OCI-LY3 (cell line): ENCODE data around the gene EIF4G3.

ENCODE experiments used
- EZH2phosphoT487 ChIP-seq: fragments of 200-600 bp; shearing (Covaris generic); IDR thresholded peaks from 2 replicates; pipeline ENCODE4 v1.6.1; 2018; ENCODE audit warnings: antibody characterized with exemption, mixed run types, low read depth
- TF ChIP-seq, protein P1 (sequence below): fragments of 200-600, 300-600 bp; sonication (generic); IDR thresholded peaks from 2 replicates; pipeline ENCODE4 v1.5.1; 2014; ENCODE audit warnings: antibody characterized with exemption, low read length, low read depth

DNA sequence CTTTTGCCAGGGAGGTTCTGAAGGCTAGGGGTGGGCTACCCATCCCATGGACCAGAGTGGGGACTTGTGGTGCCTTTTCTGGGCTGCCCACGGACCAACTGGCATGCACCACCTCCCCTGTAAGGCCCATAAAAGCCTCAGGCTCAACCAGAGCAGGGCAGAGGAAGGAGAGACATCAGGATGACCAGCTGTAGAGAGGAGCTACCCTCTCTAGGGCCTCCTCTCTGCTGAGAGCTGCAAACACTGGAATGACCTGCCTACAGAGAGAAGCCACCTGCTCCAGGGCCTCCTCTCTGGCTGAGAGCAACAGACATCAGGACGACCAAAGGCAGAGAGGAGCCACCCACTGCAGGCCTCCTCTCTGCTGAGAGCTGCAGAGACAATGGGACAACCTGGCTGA is 140.9 kb downstream of the EIF4G3 start:
- TF ChIP-seq, protein P1, sequence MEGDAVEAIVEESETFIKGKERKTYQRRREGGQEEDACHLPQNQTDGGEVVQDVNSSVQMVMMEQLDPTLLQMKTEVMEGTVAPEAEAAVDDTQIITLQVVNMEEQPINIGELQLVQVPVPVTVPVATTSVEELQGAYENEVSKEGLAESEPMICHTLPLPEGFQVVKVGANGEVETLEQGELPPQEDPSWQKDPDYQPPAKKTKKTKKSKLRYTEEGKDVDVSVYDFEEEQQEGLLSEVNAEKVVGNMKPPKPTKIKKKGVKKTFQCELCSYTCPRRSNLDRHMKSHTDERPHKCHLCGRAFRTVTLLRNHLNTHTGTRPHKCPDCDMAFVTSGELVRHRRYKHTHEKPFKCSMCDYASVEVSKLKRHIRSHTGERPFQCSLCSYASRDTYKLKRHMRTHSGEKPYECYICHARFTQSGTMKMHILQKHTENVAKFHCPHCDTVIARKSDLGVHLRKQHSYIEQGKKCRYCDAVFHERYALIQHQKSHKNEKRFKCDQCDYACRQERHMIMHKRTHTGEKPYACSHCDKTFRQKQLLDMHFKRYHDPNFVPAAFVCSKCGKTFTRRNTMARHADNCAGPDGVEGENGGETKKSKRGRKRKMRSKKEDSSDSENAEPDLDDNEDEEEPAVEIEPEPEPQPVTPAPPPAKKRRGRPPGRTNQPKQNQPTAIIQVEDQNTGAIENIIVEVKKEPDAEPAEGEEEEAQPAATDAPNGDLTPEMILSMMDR: no peak
- TF ChIP-seq EZH2phosphoT487: no peak
